ENCODE data around the gene CDIP1.

The CDIP1 gene

DNA sequence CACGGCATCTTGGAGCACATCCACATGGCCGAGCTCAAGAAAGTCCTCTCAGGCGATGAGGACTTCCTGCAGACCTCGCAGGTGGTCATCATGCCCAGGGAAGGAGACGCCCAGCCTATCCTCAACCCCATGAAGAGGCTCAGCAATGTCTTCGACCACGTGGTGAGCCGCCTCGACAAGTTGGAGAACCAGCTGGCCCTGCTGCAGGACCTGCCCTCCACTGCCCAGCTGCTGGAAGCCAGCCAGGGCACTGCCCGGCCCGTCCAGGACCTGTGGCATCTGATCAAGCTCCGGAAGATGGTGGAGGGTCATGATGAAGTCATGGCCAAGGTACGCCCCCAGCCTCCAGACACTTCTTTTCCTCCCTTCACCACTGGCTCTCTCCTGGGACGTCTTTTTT, 18.0 kb upstream of the CDIP1 start:
- TF ChIP-seq, protein P1, sequence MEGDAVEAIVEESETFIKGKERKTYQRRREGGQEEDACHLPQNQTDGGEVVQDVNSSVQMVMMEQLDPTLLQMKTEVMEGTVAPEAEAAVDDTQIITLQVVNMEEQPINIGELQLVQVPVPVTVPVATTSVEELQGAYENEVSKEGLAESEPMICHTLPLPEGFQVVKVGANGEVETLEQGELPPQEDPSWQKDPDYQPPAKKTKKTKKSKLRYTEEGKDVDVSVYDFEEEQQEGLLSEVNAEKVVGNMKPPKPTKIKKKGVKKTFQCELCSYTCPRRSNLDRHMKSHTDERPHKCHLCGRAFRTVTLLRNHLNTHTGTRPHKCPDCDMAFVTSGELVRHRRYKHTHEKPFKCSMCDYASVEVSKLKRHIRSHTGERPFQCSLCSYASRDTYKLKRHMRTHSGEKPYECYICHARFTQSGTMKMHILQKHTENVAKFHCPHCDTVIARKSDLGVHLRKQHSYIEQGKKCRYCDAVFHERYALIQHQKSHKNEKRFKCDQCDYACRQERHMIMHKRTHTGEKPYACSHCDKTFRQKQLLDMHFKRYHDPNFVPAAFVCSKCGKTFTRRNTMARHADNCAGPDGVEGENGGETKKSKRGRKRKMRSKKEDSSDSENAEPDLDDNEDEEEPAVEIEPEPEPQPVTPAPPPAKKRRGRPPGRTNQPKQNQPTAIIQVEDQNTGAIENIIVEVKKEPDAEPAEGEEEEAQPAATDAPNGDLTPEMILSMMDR (IDR thresholded peaks at IDR 0.05), result no peak

DNA sequence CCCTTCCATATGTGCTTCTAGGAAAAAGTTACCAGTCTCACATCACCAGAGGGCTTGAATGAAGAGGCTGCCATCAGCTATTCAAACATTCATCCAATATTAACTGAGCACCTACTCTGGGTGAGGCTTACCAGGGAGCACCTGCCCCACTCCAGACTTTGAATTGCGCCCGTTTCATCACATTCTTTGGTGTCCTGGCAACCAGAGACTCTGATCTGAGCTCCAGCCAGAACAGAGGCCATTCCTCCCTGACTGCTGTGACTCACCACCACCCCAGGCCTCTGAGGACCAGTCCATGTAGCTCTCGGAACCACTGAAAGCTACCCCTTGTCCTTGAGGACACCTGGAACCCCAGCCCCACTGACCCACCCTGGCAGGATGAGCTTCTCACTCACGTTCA, 17.5 kb upstream of the CDIP1 start, which contains the start of gene C16orf96:
Gene C16orf96 (plus strand): TSS at position 229 of the 400 bp plus-strand sequence. CDS start 150 bp downstream, at position 379.
- TF ChIP-seq, protein P1 (IDR thresholded peaks at IDR 0.05), result no peak

DNA sequence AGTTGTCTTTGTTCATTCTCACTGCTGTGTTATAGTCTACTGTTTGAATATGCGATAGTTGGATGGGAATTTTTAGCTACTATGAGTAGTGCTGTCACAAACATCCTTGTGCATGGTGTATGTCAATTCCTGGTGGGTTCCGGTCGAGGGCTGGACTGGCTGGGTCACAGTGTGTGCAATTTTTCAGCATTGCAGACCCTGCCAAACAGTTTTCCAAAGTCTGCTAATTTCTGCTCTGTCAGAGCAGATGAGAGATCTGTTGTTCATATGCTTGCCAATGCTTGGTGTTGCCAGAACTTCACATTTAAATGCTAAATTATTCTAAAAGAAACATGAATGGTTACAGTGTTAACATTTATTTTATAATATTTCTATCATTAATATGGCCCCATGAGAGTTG, 14.0 kb upstream of the CDIP1 start:
- TF ChIP-seq, protein P1 (IDR thresholded peaks at IDR 0.05), result no peak

DNA sequence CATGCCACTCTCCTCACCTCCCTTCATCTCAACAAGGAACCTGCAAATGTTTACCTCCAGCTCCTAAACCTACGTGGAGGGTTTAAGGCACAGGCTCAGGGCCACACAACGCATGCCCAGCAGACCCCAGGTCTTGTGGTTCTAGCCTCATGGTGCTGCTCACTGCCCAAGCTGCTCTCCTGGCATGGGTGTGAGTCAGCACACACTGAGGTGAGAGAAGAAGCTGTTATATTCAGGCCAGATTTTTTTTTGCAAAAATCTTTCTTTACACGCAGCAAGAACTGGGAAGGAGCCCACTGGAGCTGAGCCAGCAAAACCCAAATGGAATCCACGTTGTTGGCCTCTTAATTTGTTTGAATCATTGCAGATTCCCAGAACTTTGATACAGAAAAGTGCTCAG, 12.0 kb upstream of the CDIP1 start:
- TF ChIP-seq, protein P1 (IDR thresholded peaks at IDR 0.05), result no peak

DNA sequence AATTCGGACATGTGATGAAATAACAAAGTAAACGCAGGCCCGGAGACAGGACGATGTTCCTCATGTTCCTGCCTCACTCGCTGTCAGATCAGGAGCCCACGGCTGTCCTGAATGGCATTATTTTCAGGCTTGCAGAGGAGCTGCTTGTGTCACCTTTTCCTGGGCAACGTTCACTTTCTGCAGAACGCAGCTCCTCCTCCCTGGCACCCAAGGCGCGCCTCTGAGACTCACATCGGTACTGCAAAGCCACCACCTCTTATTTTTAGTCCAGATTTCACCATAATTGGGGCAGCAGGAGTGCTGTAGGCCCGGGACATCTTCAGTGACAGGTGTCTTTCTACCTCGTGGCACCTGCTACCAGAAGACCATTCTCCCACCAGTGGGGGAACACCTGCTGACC, 9.6 kb upstream of the CDIP1 start:
- TF ChIP-seq, protein P1 (IDR thresholded peaks at IDR 0.05), result no peak

DNA sequence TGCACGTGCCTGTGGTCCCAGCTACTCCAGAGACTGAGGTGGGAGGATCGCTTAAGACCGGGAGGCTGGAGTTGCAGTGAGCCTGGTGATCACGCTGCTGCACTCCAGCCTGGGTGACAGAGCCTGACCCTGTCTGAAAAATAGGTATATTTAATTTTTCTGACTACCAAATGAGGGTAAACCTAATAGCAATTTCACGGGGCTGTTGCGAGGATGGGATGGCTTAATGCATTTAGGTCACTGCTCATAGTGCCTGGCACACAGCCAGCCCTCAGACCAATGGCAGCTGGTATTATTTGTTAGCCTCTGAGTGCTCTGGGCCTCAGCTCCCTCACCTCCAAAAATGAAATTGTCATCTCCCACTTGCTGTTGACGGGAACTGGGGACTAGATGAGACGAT, 5.9 kb upstream of the CDIP1 start:
- TF ChIP-seq, protein P1 (IDR thresholded peaks at IDR 0.05), result no peak

DNA sequence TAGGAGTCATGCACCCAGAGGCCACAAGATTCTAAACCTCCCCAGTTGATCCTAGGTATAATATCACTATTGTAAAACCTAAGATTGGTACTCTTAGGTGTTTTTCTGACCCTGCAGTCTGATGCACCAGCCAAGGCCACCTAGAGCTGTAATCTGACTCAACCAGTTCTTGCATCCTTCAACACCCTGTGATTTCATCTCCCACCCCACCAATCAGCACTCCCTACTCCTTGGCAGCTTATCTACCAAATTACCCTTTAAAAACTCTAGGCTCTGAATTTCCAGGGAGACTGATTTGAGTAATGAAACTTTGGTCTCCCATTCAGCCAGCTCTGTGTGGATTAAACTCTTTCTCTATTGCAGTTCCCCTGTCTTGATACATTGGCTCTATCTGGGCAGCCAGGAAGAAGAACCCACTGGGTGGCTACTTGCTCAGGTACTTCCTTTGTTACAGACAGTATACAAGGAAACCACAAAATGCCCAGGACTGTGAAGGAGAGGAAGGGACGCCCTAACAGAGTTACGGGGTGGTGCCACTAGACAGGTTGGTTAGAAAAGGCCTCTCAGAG, 1.2 kb upstream of the CDIP1 start:
- TF ChIP-seq, protein P1 (IDR thresholded peaks at IDR 0.05), result no peak

Measured in LNCAP (cell line).